ENCODE data around the gene ZNF460. TPM values are rescaled to one million over a fixed set of nuclear protein-coding genes. Genes with fewer than 3 reads are reported as not detected.

The ZNF460 gene
- total and polyA plus RNA-seq, 2 of the 8 experiments (the other 6 are each of a cell fraction or from before 2014, with no cell fraction given): 9.3 to 57.9 TPM

DNA sequence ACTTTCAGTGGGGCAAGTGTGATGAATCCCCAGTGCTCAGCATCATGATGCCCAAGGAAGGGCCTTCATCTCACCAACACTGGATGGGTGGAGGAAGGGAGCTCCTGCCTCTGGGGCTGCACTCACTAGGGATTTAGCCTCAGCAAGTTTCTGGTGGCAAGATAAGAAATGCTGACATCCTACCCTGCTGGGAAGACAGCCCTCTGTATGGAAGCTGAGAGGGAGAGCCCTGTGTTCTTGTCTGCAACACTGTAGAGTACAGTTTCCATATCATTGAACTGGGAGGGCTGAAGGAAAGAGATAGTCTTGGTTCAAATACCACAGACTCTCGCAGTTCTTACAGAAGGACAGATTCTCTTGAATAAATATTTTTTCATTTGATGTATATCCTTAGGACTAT lies 7.3 kb upstream of the ZNF460 start:
- Histone ChIP-seq H3K4ac (replicated peaks; ENCODE audit: insufficient read length, low read depth, low read length) (no peak overlapping the region), H4K5ac (ENCODE audit: insufficient read length, low read depth, low read length) (no peak overlapping the region), H3K79me2 (ENCODE audit: control insufficient read depth in 1 of 2, insufficient read depth in 2 of 2, low read length in 2 of 2) (no peaks in the 10 kb centered on the region), H2AK5ac (ENCODE audit: low read depth, low read length) (no peak overlapping the region), H4K8ac (ENCODE audit: extremely low read depth, insufficient read depth, low read length) (no peak overlapping the region), H3K18ac (ENCODE audit: extremely low read depth, low read length) (no peak overlapping the region), H2BK12ac (ENCODE audit: low read depth, low read length) (no peak overlapping the region), H3K79me1 (ENCODE audit: low read depth, low read length) (no peaks in the 10 kb centered on the region), H3K56ac (replicated peaks; ENCODE audit: insufficient read length, low read depth, low read length) (no peak overlapping the region), H3K9ac (replicated peaks in 1 of 4; ENCODE audit: extremely low read depth in 1 of 4, low read depth in 3 of 4, low read length in 3 of 4) (no peak overlapping the region), H3K27me3 (replicated peaks in 1 of 4; ENCODE audit: control insufficient read depth in 3 of 4, extremely low read depth in 1 of 4, insufficient read depth in 3 of 4, low read length in 3 of 4) (no peaks in the 10 kb centered on the region), H3K4me2 (ENCODE audit: insufficient read depth in 1 of 2, low read depth in 2 of 2, low read length in 2 of 2) (no peak overlapping the region), H2AFZ (ENCODE audit: low read length) (no peak overlapping the region), H3K23ac (ENCODE audit: insufficient read length) (no peak overlapping the region), H2BK15ac (ENCODE audit: low read length) (no peak overlapping the region), H2BK5ac (ENCODE audit: low read depth, low read length) (no peak overlapping the region), H2BK20ac (ENCODE audit: low read length) (no peak overlapping the region), H3K9me3 (ENCODE audit: insufficient read depth in 2 of 2, low read depth in 1 of 2, low read length in 1 of 2) (no peaks in the 10 kb centered on the region), H4K20me1 (replicated peaks in 1 of 2; ENCODE audit: control insufficient read depth in 1 of 2, insufficient read depth in 2 of 2, low read length in 2 of 2) (no peaks in the 10 kb centered on the region), H3K4me1 (replicated peaks in 1 of 4; ENCODE audit: control insufficient read depth in 3 of 4, insufficient read depth in 4 of 4, low read length in 3 of 4) (no peaks in the 10 kb centered on the region), H4K91ac (replicated peaks; ENCODE audit: insufficient read length, low read length) (no peak overlapping the region), H3K27ac (ENCODE audit: low read depth, low read length) (no peak overlapping the region), H3K36me3 (ENCODE audit: control insufficient read depth in 2 of 4, insufficient read depth in 4 of 4, low read length in 3 of 4) (no peaks in the 10 kb centered on the region), H3K4me3 (ENCODE audit: extremely low read depth in 1 of 4, insufficient read depth in 2 of 4, low read depth in 3 of 4, low read length in 4 of 4) (no peak overlapping the region), H3K23me2 (ENCODE audit: low read depth, low read length) (no peaks in the 10 kb centered on the region), H2BK120ac (replicated peaks; ENCODE audit: low read depth, low read length) (no peak overlapping the region), H3K14ac (ENCODE audit: insufficient read length) (no peak overlapping the region)
- DNase-seq (ENCODE audit: low read depth in 1 of 2, low spot score in 2 of 2) (no peak), FAIRE-seq (no peak)
- WGBS, 2 experiments (ENCODE audit: extremely low coverage in 1 of 2, insufficient coverage in 1 of 2, insufficient read length in 1 of 2, insufficient replicate concordance in 2 of 2, low coverage in 1 of 2, low lambda C conversion rate in 2 of 2, missing lambda C conversion rate in 1 of 2): 83% methylated on average over 1 of the region's 1 CpG; no CpG with 5 or more reads in 1 of the 2 experiments
- POLR2A ChIA-PET (ENCODE audit: partially characterized antibody): interaction anchor here (1.0 to 1.5 kb wide), 2 partner anchors 9 to 13 kb away, joined by 3 to 5 read pairs; no protein-coding TSS in a partner anchor
- CTCF ChIA-PET (ENCODE audit: partially characterized antibody): interaction anchor here (1.9 kb wide), 1 partner anchor 21 kb away, joined by 4 read pairs; no protein-coding TSS in a partner anchor
- no peak for TF ChIP-seq MAFK (IDR thresholded peaks at IDR 0.05; ENCODE audit: low read depth, low read length)
- TF ChIP-seq CTBP2 (IDR thresholded peaks at IDR 0.05; ENCODE audit: borderline replicate concordance, insufficient read depth, insufficient read length, low read length): no peak
- no peak for TF ChIP-seq SP4 (IDR thresholded peaks at IDR 0.05; ENCODE audit: low read length)
- TF ChIP-seq CEBPB (IDR thresholded peaks at IDR 0.05; ENCODE audit: low read depth, low read length): no peak
- TF ChIP-seq BCL11A (IDR thresholded peaks at IDR 0.05; ENCODE audit: low read depth in 2 of 2, low read length in 2 of 2): no peak
- TF ChIP-seq CHD1 (IDR thresholded peaks at IDR 0.05; ENCODE audit: low read depth, low read length): no peak
- TF ChIP-seq, protein P1, sequence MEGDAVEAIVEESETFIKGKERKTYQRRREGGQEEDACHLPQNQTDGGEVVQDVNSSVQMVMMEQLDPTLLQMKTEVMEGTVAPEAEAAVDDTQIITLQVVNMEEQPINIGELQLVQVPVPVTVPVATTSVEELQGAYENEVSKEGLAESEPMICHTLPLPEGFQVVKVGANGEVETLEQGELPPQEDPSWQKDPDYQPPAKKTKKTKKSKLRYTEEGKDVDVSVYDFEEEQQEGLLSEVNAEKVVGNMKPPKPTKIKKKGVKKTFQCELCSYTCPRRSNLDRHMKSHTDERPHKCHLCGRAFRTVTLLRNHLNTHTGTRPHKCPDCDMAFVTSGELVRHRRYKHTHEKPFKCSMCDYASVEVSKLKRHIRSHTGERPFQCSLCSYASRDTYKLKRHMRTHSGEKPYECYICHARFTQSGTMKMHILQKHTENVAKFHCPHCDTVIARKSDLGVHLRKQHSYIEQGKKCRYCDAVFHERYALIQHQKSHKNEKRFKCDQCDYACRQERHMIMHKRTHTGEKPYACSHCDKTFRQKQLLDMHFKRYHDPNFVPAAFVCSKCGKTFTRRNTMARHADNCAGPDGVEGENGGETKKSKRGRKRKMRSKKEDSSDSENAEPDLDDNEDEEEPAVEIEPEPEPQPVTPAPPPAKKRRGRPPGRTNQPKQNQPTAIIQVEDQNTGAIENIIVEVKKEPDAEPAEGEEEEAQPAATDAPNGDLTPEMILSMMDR (IDR thresholded peaks at IDR 0.05; ENCODE audit: control extremely low read depth in 1 of 3, insufficient read depth in 1 of 3, low read depth in 1 of 3, low read length in 3 of 3): no peak
- no peak for TF ChIP-seq TAF7 (optimal IDR thresholded peaks at IDR 0.05; ENCODE audit: borderline replicate concordance, low read depth, low read length)
- no peak for TF ChIP-seq GTF2F1 (IDR thresholded peaks at IDR 0.05; ENCODE audit: borderline replicate concordance, low read depth, low read length)
- TF ChIP-seq CHD2 (IDR thresholded peaks at IDR 0.05; ENCODE audit: low read length): no peak
- no peak for TF ChIP-seq BACH1 (IDR thresholded peaks at IDR 0.05; ENCODE audit: low read length)
- no peak for TF ChIP-seq EZH2 (IDR thresholded peaks at IDR 0.05; ENCODE audit: low read depth, low read length, severe bottlenecking)
- TF ChIP-seq ASH2L (IDR thresholded peaks at IDR 0.05; ENCODE audit: low read length): no peak
